HepG2 (cell line): ENCODE measurements around the gene ZNF3. TPM values are rescaled to one million over a fixed set of nuclear protein-coding genes. Genes with fewer than 3 reads are reported as not detected.

Experiments used
- AGO2 ChIP-seq: fragments of 200-400 bp; formaldehyde crosslinking; optimal IDR thresholded peaks from 2 replicates; pipeline ENCODE3; 2017; ENCODE audit warnings: mild to moderate bottlenecking, low read depth, low read length, moderate library complexity
- CHD4 ChIP-seq: fragments of 200-600 bp; sonication (generic); IDR thresholded peaks from 2 replicates; pipeline ENCODE4 v1.7.0; 2017; ENCODE audit warnings: mild to moderate bottlenecking, low read length, borderline replicate concordance
- HNRNPLL ChIP-seq: fragments of 200-400 bp; formaldehyde crosslinking; IDR thresholded peaks from 2 replicates; pipeline ENCODE4 v1.6.1; 2017; ENCODE audit warnings: mild to moderate bottlenecking, low read depth, low read length; ENCODE audit not compliant: poor library complexity, severe bottlenecking
- KDM2A ChIP-seq: sonication (generic); formaldehyde crosslinking; IDR thresholded peaks from 2 replicates; pipeline ENCODE4 v1.4.0; 2020; ENCODE audit warnings: low read depth, missing genetic modification reagents, borderline replicate concordance
- KDM4B ChIP-seq: sonication (generic); formaldehyde crosslinking; IDR thresholded peaks from 2 replicates; pipeline ENCODE4 v1.4.0; 2020; ENCODE audit warnings: missing genetic modification reagents
- MXD4 ChIP-seq: IDR thresholded peaks from 2 replicates; pipeline ENCODE4 v1.6.1; 2016; ENCODE audit warnings: mild to moderate bottlenecking, missing biosample characterization, missing genetic modification reagents
- NKX3-1 ChIP-seq: sonication (generic); formaldehyde crosslinking; IDR thresholded peaks from 2 replicates; pipeline ENCODE4 v1.5.0; 2020; ENCODE audit warnings: missing genetic modification reagents
- NR1H2 ChIP-seq: sonication (generic); formaldehyde crosslinking; IDR thresholded peaks from 2 replicates; pipeline ENCODE4 v1.8.1; 2022; ENCODE audit warnings: low read depth, missing genetic modification reagents, borderline replicate concordance
- TOE1 ChIP-seq: sonication (generic); formaldehyde crosslinking; IDR thresholded peaks from 2 replicates; pipeline ENCODE4 v1.4.0; 2020; ENCODE audit warnings: mild to moderate bottlenecking, missing genetic modification reagents
- ZFP36L1 ChIP-seq: sonication (generic); formaldehyde crosslinking; IDR thresholded peaks from 2 replicates; pipeline ENCODE4 v1.8.0; 2022; ENCODE audit warnings: mild to moderate bottlenecking, missing genetic modification reagents, moderate library complexity
- ZFP37 ChIP-seq: sonication (generic); formaldehyde crosslinking; IDR thresholded peaks from 2 replicates; pipeline ENCODE4 v1.4.0; 2020; ENCODE audit warnings: missing genetic modification reagents, borderline replicate concordance
- ZNF20 ChIP-seq: sonication (generic); formaldehyde crosslinking; IDR thresholded peaks from 2 replicates; pipeline ENCODE4 v1.4.0; 2020; ENCODE audit warnings: mild to moderate bottlenecking, moderate library complexity, missing genetic modification reagents
- ZNF549 ChIP-seq: sonication (generic); formaldehyde crosslinking; IDR thresholded peaks from 2 replicates; pipeline ENCODE4 v1.5.0; 2020; ENCODE audit warnings: missing genetic modification reagents
- ZNF619 ChIP-seq: sonication (generic); formaldehyde crosslinking; IDR thresholded peaks from 2 replicates; pipeline ENCODE4 v1.4.0; 2020; ENCODE audit warnings: mild to moderate bottlenecking, missing genetic modification reagents
- ZSCAN20 ChIP-seq: sonication (generic); formaldehyde crosslinking; IDR thresholded peaks from 2 replicates; pipeline ENCODE4 v1.4.0; 2020; ENCODE audit warnings: missing genetic modification reagents, mild to moderate bottlenecking, borderline replicate concordance
- ZSCAN9 ChIP-seq: IDR thresholded peaks from 2 replicates; pipeline ENCODE4 v1.6.1; 2016; ENCODE audit warnings: borderline replicate concordance
- polyA plus RNA-seq, 8 experiments: library from polyadenylated mRNA; depleted of rRNA in 3 of 8; stranded (reverse) in 7 of 8; unstranded in 1 of 8; fragments of >200 nt; fragmentation: Illumina TruSeq in 4 of 8; extraction: Trizol in 4 of 8; gene quantifications; 2 replicates each; pipeline versions ENCODE4 v1.2.1 to v1.2.3, GENCODE V29; 2011 to 2016; ENCODE audit warnings: low read depth in 4 of 8, missing spikeins in 1 of 8, mixed read lengths in 1 of 8; ENCODE audit not compliant: insufficient read depth in 1 of 8
- total RNA-seq, 5 experiments: library from RNA; depleted of rRNA; stranded (reverse); fragments of >200 nt; fragmentation: Illumina TruSeq; extraction: Trizol; gene quantifications; 2 replicates each; pipeline ENCODE4 v1.2.3, GENCODE V29; 2016; ENCODE audit warnings: low read depth in 1 of 5
- TF ChIP-seq, protein P1 (sequence below): sonication (generic); formaldehyde crosslinking; IDR thresholded peaks from 2 replicates; pipeline ENCODE4 v1.5.0; 2020; ENCODE audit warnings: missing genetic modification reagents
- TF ChIP-seq, protein P2 (sequence below): sonication (generic); formaldehyde crosslinking; IDR thresholded peaks from 2 replicates; pipeline ENCODE4 v1.5.0; 2020; ENCODE audit warnings: mild to moderate bottlenecking, missing genetic modification reagents, moderate library complexity
- TF ChIP-seq, protein P3 (sequence below), 2 experiments: IDR thresholded peaks; 2 replicates each; pipeline ENCODE4 v1.6.1; 2011 to 2012; ENCODE audit warnings: low read length in 2 of 2, borderline replicate concordance in 1 of 2, low read depth in 1 of 2, mild to moderate bottlenecking in 1 of 2, moderate library complexity in 1 of 2

Gene ZNF3
- total and polyA plus RNA-seq, 2 of the 13 experiments (the other 11 are each of a cell fraction or from before 2014, with no cell fraction given), result 33.7 to 56.9 TPM

DNA sequence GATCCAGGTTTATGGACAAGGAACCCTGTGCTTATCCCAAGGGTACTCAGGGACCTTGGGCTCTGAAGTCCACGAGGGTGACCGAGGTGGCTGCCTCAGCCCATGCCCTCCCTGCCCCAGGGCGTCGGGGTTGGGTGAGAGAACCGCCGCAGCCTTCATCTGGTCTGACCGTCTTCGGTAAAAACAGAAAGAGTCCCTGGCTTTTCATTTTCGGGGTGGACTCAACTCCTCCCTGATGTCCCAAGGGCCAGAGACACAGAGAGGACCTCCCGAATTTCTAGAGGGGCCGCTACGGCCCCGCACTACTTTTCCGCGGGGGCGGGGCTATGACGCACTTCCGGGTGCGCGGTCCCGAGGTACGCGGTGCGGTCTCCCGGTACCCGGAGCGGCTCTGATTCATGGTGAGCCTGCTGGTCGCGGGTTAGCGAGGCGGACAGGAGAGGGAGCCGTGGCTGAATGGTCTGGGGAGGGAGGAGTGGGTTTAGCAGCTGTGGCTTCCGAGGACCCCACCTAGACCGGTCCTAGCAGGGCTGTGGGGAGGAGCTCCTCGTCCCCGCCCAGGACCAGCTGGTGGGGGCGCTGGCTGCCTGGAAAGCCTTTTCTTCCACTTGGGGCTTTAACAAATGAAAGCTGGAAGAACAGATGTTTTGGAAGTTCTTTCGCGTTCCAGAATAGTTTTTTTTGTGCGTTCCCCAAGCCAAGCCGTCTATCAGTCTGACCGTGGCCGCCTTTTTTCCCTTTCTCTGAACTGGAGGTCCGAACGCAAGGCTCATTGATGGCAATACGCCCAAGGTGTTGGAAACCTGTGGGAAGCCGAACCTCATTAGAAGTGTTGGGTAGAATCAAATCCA lies 31.9 kb downstream of the ZNF3 start, which contains the start of gene ZSCAN21 (continued):
- no peak for TF ChIP-seq ZNF20 (CRISPR knock-in tag)
- no peak for TF ChIP-seq CHD4
- TF ChIP-seq ZNF549, result no peak
- TF ChIP-seq, protein P1, sequence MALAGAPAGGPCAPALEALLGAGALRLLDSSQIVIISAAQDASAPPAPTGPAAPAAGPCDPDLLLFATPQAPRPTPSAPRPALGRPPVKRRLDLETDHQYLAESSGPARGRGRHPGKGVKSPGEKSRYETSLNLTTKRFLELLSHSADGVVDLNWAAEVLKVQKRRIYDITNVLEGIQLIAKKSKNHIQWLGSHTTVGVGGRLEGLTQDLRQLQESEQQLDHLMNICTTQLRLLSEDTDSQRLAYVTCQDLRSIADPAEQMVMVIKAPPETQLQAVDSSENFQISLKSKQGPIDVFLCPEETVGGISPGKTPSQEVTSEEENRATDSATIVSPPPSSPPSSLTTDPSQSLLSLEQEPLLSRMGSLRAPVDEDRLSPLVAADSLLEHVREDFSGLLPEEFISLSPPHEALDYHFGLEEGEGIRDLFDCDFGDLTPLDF, result peak; percentile 65; the same call in 1 of the 2 replicates
- no peak for TF ChIP-seq ZNF619 (CRISPR knock-in tag)
- TF ChIP-seq ZFP37 (CRISPR knock-in tag), result no peak
- peak; percentile 69; the same call in 1 of the 2 replicates for TF ChIP-seq ZFP36L1 (CRISPR knock-in tag)
- 0 out of 2 replicates have a peak, but pooled peaks have one; percentile 39 for TF ChIP-seq ZSCAN20 (CRISPR knock-in tag)
- TF ChIP-seq, protein P2, sequence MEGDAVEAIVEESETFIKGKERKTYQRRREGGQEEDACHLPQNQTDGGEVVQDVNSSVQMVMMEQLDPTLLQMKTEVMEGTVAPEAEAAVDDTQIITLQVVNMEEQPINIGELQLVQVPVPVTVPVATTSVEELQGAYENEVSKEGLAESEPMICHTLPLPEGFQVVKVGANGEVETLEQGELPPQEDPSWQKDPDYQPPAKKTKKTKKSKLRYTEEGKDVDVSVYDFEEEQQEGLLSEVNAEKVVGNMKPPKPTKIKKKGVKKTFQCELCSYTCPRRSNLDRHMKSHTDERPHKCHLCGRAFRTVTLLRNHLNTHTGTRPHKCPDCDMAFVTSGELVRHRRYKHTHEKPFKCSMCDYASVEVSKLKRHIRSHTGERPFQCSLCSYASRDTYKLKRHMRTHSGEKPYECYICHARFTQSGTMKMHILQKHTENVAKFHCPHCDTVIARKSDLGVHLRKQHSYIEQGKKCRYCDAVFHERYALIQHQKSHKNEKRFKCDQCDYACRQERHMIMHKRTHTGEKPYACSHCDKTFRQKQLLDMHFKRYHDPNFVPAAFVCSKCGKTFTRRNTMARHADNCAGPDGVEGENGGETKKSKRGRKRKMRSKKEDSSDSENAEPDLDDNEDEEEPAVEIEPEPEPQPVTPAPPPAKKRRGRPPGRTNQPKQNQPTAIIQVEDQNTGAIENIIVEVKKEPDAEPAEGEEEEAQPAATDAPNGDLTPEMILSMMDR (CRISPR knock-in tag), result peak; percentile 62
- TF ChIP-seq KDM2A (CRISPR knock-in tag), result peak; percentile 87
- no peak for TF ChIP-seq AGO2
- no peak for TF ChIP-seq MXD4 (CRISPR knock-in tag)
- TF ChIP-seq TOE1 (CRISPR knock-in tag), result 0 out of 2 replicates have a peak, but pooled peaks have one; percentile 23
- peak; percentile 29; the same call in 1 of the 2 replicates for TF ChIP-seq KDM4B (CRISPR knock-in tag)
- TF ChIP-seq NR1H2 (CRISPR knock-in tag), result no peak
- peak; percentile 63; the same call in 1 of the 2 replicates for TF ChIP-seq ZSCAN9 (CRISPR knock-in tag)
- 0 out of 2 replicates have a peak, but pooled peaks have one; percentile 14 for TF ChIP-seq NKX3-1 (CRISPR knock-in tag)
- peak; percentile 52 for TF ChIP-seq HNRNPLL
- TF ChIP-seq, protein P3, sequence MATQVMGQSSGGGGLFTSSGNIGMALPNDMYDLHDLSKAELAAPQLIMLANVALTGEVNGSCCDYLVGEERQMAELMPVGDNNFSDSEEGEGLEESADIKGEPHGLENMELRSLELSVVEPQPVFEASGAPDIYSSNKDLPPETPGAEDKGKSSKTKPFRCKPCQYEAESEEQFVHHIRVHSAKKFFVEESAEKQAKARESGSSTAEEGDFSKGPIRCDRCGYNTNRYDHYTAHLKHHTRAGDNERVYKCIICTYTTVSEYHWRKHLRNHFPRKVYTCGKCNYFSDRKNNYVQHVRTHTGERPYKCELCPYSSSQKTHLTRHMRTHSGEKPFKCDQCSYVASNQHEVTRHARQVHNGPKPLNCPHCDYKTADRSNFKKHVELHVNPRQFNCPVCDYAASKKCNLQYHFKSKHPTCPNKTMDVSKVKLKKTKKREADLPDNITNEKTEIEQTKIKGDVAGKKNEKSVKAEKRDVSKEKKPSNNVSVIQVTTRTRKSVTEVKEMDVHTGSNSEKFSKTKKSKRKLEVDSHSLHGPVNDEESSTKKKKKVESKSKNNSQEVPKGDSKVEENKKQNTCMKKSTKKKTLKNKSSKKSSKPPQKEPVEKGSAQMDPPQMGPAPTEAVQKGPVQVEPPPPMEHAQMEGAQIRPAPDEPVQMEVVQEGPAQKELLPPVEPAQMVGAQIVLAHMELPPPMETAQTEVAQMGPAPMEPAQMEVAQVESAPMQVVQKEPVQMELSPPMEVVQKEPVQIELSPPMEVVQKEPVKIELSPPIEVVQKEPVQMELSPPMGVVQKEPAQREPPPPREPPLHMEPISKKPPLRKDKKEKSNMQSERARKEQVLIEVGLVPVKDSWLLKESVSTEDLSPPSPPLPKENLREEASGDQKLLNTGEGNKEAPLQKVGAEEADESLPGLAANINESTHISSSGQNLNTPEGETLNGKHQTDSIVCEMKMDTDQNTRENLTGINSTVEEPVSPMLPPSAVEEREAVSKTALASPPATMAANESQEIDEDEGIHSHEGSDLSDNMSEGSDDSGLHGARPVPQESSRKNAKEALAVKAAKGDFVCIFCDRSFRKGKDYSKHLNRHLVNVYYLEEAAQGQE (IDR thresholded peaks at IDR 0.05; ENCODE audit: borderline replicate concordance in 1 of 2, low read depth in 1 of 2, low read length in 2 of 2), result no peak
